CD14-positive monocyte (primary cell): ENCODE data around the gene SSH3. TPM values are rescaled to one million over a fixed set of nuclear protein-coding genes. Genes with fewer than 3 reads are reported as not detected.

ENCODE experiments used
- DNase-seq, 3 donors: peaks; one replicate each; pipeline ENCODE4 v3.0.0-alpha.2; 2011 to 2022
- H2AFZ ChIP-seq: 2 replicates; pipeline ENCODE4 v1.6.0; 2012; ENCODE audit warnings: mild to moderate bottlenecking, low read depth, low read length, inconsistent platforms; ENCODE audit not compliant: insufficient read depth, poor library complexity, severe bottlenecking
- H3K27ac ChIP-seq, 2 donors: 1 replicate in 1 of 2; 2 replicates in 1 of 2; pipeline ENCODE4 v1.5.1; 2012 to 2013; ENCODE audit warnings: low read length in 2 of 2, control low read depth in 1 of 2, inconsistent platforms in 1 of 2, low read depth in 1 of 2, mild to moderate bottlenecking in 1 of 2
- H3K27me3 ChIP-seq, 2 donors: one replicate each; pipeline versions ENCODE4 v1.6.0 to v1.6.1; 2011 to 2013; ENCODE audit warnings: low read length in 2 of 2; ENCODE audit not compliant: control insufficient read depth in 2 of 2, insufficient read depth in 2 of 2
- H3K36me3 ChIP-seq, 2 donors: replicated peaks in 1 of 2; 1 replicate in 1 of 2; 2 replicates in 1 of 2; pipeline versions ENCODE4 v1.5.1 to v1.6.1; 2012 to 2013; ENCODE audit warnings: low read length in 2 of 2, control low read depth in 1 of 2, inconsistent platforms in 1 of 2, mild to moderate bottlenecking in 1 of 2; ENCODE audit not compliant: insufficient read depth in 2 of 2, control insufficient read depth in 1 of 2
- H3K4me1 ChIP-seq, 2 donors: 1 replicate in 1 of 2; 2 replicates in 1 of 2; pipeline versions ENCODE4 v1.5.1 to v1.6.1; 2012 to 2013; ENCODE audit warnings: low read length in 2 of 2, control low read depth in 1 of 2, inconsistent platforms in 1 of 2, mild to moderate bottlenecking in 1 of 2, moderate library complexity in 1 of 2; ENCODE audit not compliant: insufficient read depth in 2 of 2, control insufficient read depth in 1 of 2
- H3K4me2 ChIP-seq: replicated peaks from 2 replicates; pipeline ENCODE3; 2012; ENCODE audit warnings: low read length, moderate library complexity, mild to moderate bottlenecking; ENCODE audit not compliant: poor library complexity, severe bottlenecking; ENCODE audit errors: extremely low read depth
- H3K4me3 ChIP-seq, 3 experiments: fragments of 200-600 bp in 1 of 3; sonication (generic) in 1 of 3; replicated peaks in 1 of 3; 1 replicate in 2 of 3; 2 replicates in 1 of 3; pipeline ENCODE4 v1.5.1; 2011 to 2013; ENCODE audit warnings: low read length in 3 of 3, mild to moderate bottlenecking in 3 of 3, control low read depth in 2 of 3, low read depth in 2 of 3, inconsistent platforms in 1 of 3, moderate library complexity in 1 of 3
- H3K79me2 ChIP-seq: 2 replicates; pipeline ENCODE4 v1.6.0; 2012; ENCODE audit warnings: mild to moderate bottlenecking, control low read depth, inconsistent platforms, low read length, moderate library complexity; ENCODE audit not compliant: insufficient read depth
- H3K9ac ChIP-seq: 2 replicates; pipeline ENCODE4 v1.6.0; 2017; ENCODE audit warnings: low read length, mild to moderate bottlenecking; ENCODE audit not compliant: insufficient read depth, poor library complexity, severe bottlenecking
- H3K9me3 ChIP-seq, 2 donors: replicated peaks in 1 of 2; 1 replicate in 1 of 2; 2 replicates in 1 of 2; pipeline versions ENCODE4 v1.5.1 to v1.6.1; 2012 to 2013; ENCODE audit warnings: low read length in 2 of 2, control low read depth in 1 of 2; ENCODE audit not compliant: control insufficient read depth in 1 of 2, insufficient read depth in 1 of 2
- H4K20me1 ChIP-seq: 2 replicates; pipeline ENCODE4 v1.6.0; 2012; ENCODE audit warnings: mild to moderate bottlenecking, low read length, control low read depth, moderate library complexity; ENCODE audit not compliant: insufficient read depth
- H3K27ac Mint-ChIP-seq, 7 donors: one replicate each; pipeline ENCODE4 v1.8.0; 2020; ENCODE audit warnings: mild to moderate bottlenecking in 7 of 7, mixed read lengths in 7 of 7, moderate library complexity in 6 of 7, inconsistent platforms in 2 of 7
- H3K27me3 Mint-ChIP-seq, 3 donors: one replicate each; pipeline ENCODE4 v1.8.0; 2021 to 2022; ENCODE audit warnings: low read depth in 3 of 3, mild to moderate bottlenecking in 3 of 3, mixed read lengths in 3 of 3, moderate library complexity in 3 of 3, inconsistent platforms in 1 of 3
- H3K36me3 Mint-ChIP-seq, 2 donors: one replicate each; pipeline ENCODE4 v1.8.0; 2020; ENCODE audit warnings: mixed read lengths in 2 of 2, inconsistent platforms in 1 of 2, mild to moderate bottlenecking in 1 of 2
- H3K4me1 Mint-ChIP-seq: one replicate; pipeline ENCODE4 v1.8.0; 2020; ENCODE audit warnings: mild to moderate bottlenecking, mixed read lengths
- H3K4me3 Mint-ChIP-seq, 2 donors: one replicate each; pipeline ENCODE4 v1.8.0; 2020; ENCODE audit warnings: mild to moderate bottlenecking in 2 of 2, mixed read lengths in 2 of 2, moderate library complexity in 1 of 2
- H3K9me3 Mint-ChIP-seq, 7 donors: one replicate each; pipeline ENCODE4 v1.8.0; 2020 to 2022; ENCODE audit warnings: mixed read lengths in 7 of 7, mild to moderate bottlenecking in 6 of 7, moderate library complexity in 6 of 7, inconsistent platforms in 2 of 7
- CTCF ChIP-seq: fragments of 200-600 bp; IDR thresholded peaks from one replicate; pipeline ENCODE4 v1.8.0; 2022; ENCODE audit warnings: antibody characterized with exemption, mild to moderate bottlenecking
- WGBS: methylation state at CpG from one replicate; pipeline ENCODE4 v1.1.5; 2013; ENCODE audit warnings: missing lambda C conversion rate; ENCODE audit not compliant: insufficient coverage; 5-methylcytosine and 5-hydroxymethylcytosine counted together
- intact Hi-C, 2 donors: fragments of 100-400 bp; cut with micrococcal nuclease; formaldehyde crosslinking; loops; one replicate each; pipeline versions ENCODE4 v1.15.0 to v1.15.1; 2023
- polyA plus RNA-seq, 3 donors: library from polyadenylated mRNA; depleted of rRNA in 1 of 3; unstranded in 2 of 3; stranded (reverse) in 1 of 3; fragments of 300-500 nt in 2 of 3; fragments of >200 nt in 1 of 3; fragmentation: Illumina TruSeq in 2 of 3; gene quantifications; 1 replicate in 2 of 3; 2 replicates in 1 of 3; pipeline ENCODE4 v1.2.3, GENCODE V29; 2012 to 2021

The SSH3 gene
- polyA plus RNA-seq, 3 donors, result 3.6 to 23.3 (median 5.8) TPM

GRCh38 chr11:67323526-67323925 is 20.2 kb downstream of the SSH3 start:
- no peak for TF ChIP-seq CTCF
- H3K4me3 ChIP-seq, result no peak overlapping the region
- intact Hi-C loops, result no loop called here
- no peaks in the 10 kb centered on the region for H3K9me3 Mint-ChIP-seq
- H3K36me3 ChIP-seq, result no peaks in the 10 kb centered on the region
- H3K4me1 Mint-ChIP-seq, result peaks cover 2% of the 10 kb centered on the region
- no peak overlapping the region for H3K9ac ChIP-seq
- H3K27me3 ChIP-seq, result no peaks in the 10 kb centered on the region
- DNase-seq, result no peak
- no peak overlapping the region for H3K27ac ChIP-seq
- no peak overlapping the region for H3K4me2 ChIP-seq
- no peak overlapping the region for H3K4me3 Mint-ChIP-seq
- 99% methylated on average over 6 of the region's 7 CpGs for WGBS
- H3K79me2 ChIP-seq, result no peaks in the 10 kb centered on the region
- no peaks in the 10 kb centered on the region for H3K36me3 Mint-ChIP-seq
- H3K9me3 ChIP-seq, result no peaks in the 10 kb centered on the region
- peaks cover 2 to 7% (median 6%) of the 10 kb centered on the region in 3 donors for H3K27me3 Mint-ChIP-seq
- H3K27ac Mint-ChIP-seq, result no peak overlapping the region
- H2AFZ ChIP-seq, result no peak overlapping the region
- peaks cover 0 to under 1% of the 10 kb centered on the region in 2 donors for H3K4me1 ChIP-seq
- no peaks in the 10 kb centered on the region for H4K20me1 ChIP-seq

- H3K4me1 ChIP-seq, result no peaks in the 10 kb centered on the region
- no peak overlapping the region for H3K27ac ChIP-seq
- no peaks in the 10 kb centered on the region for H3K36me3 ChIP-seq
- no peaks in the 10 kb centered on the region for H3K4me1 Mint-ChIP-seq
- no peaks in the 10 kb centered on the region for H3K36me3 Mint-ChIP-seq
- TF ChIP-seq CTCF, result no peak
- H2AFZ ChIP-seq, result no peak overlapping the region
- no peak overlapping the region for H3K4me2 ChIP-seq
- 94% methylated on average over 5 of the region's 6 CpGs for WGBS
- H3K79me2 ChIP-seq, result no peaks in the 10 kb centered on the region
- no peaks in the 10 kb centered on the region for H3K9me3 ChIP-seq
- H3K27ac Mint-ChIP-seq, result no peak overlapping the region
- H3K27me3 Mint-ChIP-seq, result peaks cover 0 to 1% (median 0%) of the 10 kb centered on the region in 3 donors
- no peak overlapping the region for H3K9ac ChIP-seq
- H3K9me3 Mint-ChIP-seq, result no peaks in the 10 kb centered on the region
- no peaks in the 10 kb centered on the region for H3K27me3 ChIP-seq
- no peak for DNase-seq
- no peaks in the 10 kb centered on the region for H4K20me1 ChIP-seq
- H3K4me3 ChIP-seq, result no peak overlapping the region
- H3K4me3 Mint-ChIP-seq, result no peak overlapping the region
- intact Hi-C loops, result no loop called here
Observed at GRCh38 chr11:67332081-67332691, 28.9 kb downstream of the SSH3 start.
